ENCODE measurements around the gene AIP.
"Not testable (repeated sequence)": the region's sequence is repeated elsewhere in the genome, so short reads cannot be mapped to it uniquely, and the experiment has no call there.

The AIP gene

GRCh38 chr11:67483831-67484665 lies 1.2 kb downstream of the AIP start:
- Histone ChIP-seq H3K9ac (ENCODE audit: low read length) (peak overlapping the region; percentile 37), H3K27me3 (ENCODE audit: control insufficient read depth, insufficient read depth, low read length) (no peaks in the 10 kb centered on the region), H3K9me3 (ENCODE audit: control insufficient read depth, low read length) (no peaks in the 10 kb centered on the region), H3K36me3 (ENCODE audit: control insufficient read depth, insufficient read depth, low read length) (no peaks in the 10 kb centered on the region), H3K4me1 (ENCODE audit: control insufficient read depth, insufficient read depth, low read length) (peaks cover 23% of the 10 kb centered on the region), H3K4me3 (ENCODE audit: low read length) (no peak overlapping the region)

- Histone ChIP-seq H3K4me3 (ENCODE audit: low read length) (no peak overlapping the region), H3K27me3 (ENCODE audit: control insufficient read depth, insufficient read depth, low read length) (no peaks in the 10 kb centered on the region), H3K36me3 (ENCODE audit: control insufficient read depth, insufficient read depth, low read length) (no peaks in the 10 kb centered on the region), H3K4me1 (ENCODE audit: control insufficient read depth, insufficient read depth, low read length) (peaks cover 23% of the 10 kb centered on the region), H3K9me3 (ENCODE audit: control insufficient read depth, low read length) (no peaks in the 10 kb centered on the region), H3K9ac (ENCODE audit: low read length) (peak overlapping the region; percentile 37)
Observed at GRCh38 chr11:67484847-67485311, 2.1 kb downstream of the AIP start.

GRCh38 chr11:67485873-67486361 lies 3.1 kb downstream of the AIP start:
- not testable (repeated sequence) for H3K4me3 ChIP-seq (ENCODE audit: low read length); H3K9ac ChIP-seq (ENCODE audit: low read length); H3K27me3 ChIP-seq (ENCODE audit: control insufficient read depth, insufficient read depth, low read length); H3K36me3 ChIP-seq (ENCODE audit: control insufficient read depth, insufficient read depth, low read length); H3K9me3 ChIP-seq (ENCODE audit: control insufficient read depth, low read length)
- peaks cover 23% of the 10 kb centered on the region for H3K4me1 ChIP-seq (ENCODE audit: control insufficient read depth, insufficient read depth, low read length)

DNA sequence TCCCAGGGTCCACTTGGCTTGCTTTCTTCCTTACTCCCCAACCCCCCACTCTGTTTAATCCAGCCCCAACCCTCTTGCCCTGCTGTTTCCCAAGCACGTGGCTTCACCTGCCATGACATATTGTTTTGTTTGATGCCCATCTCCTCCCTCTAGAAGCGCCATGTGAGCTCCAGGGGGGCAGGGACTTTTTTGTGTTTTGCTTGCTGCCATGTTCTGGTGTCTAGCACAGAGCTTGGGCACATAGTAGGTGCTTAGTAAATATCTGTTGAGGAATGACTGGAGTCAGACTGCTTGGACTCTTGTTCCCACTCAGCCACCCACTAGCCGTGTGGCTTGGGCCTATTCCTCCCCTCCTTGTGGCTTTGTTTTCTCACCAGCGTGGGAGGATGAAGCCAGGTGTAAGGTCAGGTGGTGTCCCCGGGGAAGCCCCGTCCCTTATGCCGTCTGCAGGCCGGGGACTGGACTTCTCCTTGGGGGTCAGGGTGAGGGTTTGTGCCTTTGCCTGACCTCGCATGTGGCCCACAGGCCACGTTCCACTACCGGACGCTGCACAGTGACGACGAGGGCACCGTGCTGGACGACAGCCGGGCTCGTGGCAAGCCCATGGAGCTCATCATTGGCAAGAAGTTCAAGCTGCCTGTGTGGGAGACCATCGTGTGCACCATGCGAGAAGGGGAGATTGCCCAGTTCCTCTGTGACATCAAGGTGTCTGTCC lies 3.8 kb downstream of the AIP start:
- Histone ChIP-seq H3K9me3 (ENCODE audit: control insufficient read depth, low read length) (no peaks in the 10 kb centered on the region), H3K9ac (ENCODE audit: low read length) (no peak overlapping the region), H3K27me3 (ENCODE audit: control insufficient read depth, insufficient read depth, low read length) (no peaks in the 10 kb centered on the region), H3K4me3 (ENCODE audit: low read length) (no peak overlapping the region), H3K4me1 (ENCODE audit: control insufficient read depth, insufficient read depth, low read length) (peaks cover 23% of the 10 kb centered on the region), H3K36me3 (ENCODE audit: control insufficient read depth, insufficient read depth, low read length) (no peaks in the 10 kb centered on the region)

GRCh38 chr11:67489203-67489884 lies 6.5 kb downstream of the AIP start:
- H3K9ac ChIP-seq (ENCODE audit: low read length) = no peak overlapping the region
- H3K27me3 ChIP-seq (ENCODE audit: control insufficient read depth, insufficient read depth, low read length) = no peaks in the 10 kb centered on the region
- H3K4me1 ChIP-seq (ENCODE audit: control insufficient read depth, insufficient read depth, low read length) = peaks cover 11% of the 10 kb centered on the region
- H3K4me3 ChIP-seq (ENCODE audit: low read length) = no peak overlapping the region
- no peaks in the 10 kb centered on the region for H3K36me3 ChIP-seq (ENCODE audit: control insufficient read depth, insufficient read depth, low read length)
- no peaks in the 10 kb centered on the region for H3K9me3 ChIP-seq (ENCODE audit: control insufficient read depth, low read length)

DNA sequence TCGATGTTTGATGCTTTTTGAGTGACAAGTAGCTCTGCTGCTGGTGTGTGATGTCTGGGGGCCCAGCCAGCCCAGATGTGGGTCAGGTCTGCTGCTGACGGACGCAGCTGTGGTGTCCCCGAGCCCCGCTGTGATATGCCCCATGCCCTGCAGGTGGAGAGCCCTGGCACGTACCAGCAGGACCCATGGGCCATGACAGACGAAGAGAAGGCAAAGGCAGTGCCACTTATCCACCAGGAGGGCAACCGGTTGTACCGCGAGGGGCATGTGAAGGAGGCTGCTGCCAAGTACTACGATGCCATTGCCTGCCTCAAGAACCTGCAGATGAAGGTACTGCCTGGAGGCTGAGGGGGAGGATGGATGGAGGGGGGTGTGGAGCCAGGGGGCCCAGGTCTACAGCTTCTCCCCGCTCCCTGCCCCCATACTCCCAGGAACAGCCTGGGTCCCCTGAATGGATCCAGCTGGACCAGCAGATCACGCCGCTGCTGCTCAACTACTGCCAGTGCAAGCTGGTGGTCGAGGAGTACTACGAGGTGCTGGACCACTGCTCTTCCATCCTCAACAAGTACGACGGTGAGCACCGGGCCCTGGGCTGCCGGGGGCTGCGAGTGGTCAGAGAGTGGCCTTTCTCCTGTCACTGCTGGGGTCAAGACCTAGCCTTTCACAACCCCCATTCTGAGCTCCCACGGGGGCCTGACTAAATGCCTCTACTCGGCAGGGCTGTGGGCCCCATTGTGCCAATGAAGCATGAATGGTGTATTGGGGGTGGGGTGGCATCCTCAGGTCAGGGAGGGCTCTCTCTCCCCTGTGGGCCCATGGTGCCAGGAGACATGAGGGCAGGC lies 7.3 kb downstream of the AIP start:
- no peaks in the 10 kb centered on the region for H3K27me3 ChIP-seq (ENCODE audit: control insufficient read depth, insufficient read depth, low read length)
- no peaks in the 10 kb centered on the region for H3K9me3 ChIP-seq (ENCODE audit: control insufficient read depth, low read length)
- no peaks in the 10 kb centered on the region for H3K36me3 ChIP-seq (ENCODE audit: control insufficient read depth, insufficient read depth, low read length)
- H3K4me3 ChIP-seq (ENCODE audit: low read length) = no peak overlapping the region
- H3K4me1 ChIP-seq (ENCODE audit: control insufficient read depth, insufficient read depth, low read length) = peaks cover 6% of the 10 kb centered on the region
- H3K9ac ChIP-seq (ENCODE audit: low read length) = no peak overlapping the region

DNA sequence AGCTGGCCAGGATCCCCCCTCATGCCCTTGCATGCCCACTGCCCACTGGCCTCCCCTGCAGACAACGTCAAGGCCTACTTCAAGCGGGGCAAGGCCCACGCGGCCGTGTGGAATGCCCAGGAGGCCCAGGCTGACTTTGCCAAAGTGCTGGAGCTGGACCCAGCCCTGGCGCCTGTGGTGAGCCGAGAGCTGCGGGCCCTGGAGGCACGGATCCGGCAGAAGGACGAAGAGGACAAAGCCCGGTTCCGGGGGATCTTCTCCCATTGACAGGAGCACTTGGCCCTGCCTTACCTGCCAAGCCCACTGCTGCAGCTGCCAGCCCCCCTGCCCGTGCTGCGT lies 7.9 kb downstream of the AIP start:
- no peaks in the 10 kb centered on the region for H3K36me3 ChIP-seq (ENCODE audit: control insufficient read depth, insufficient read depth, low read length)

DNA sequence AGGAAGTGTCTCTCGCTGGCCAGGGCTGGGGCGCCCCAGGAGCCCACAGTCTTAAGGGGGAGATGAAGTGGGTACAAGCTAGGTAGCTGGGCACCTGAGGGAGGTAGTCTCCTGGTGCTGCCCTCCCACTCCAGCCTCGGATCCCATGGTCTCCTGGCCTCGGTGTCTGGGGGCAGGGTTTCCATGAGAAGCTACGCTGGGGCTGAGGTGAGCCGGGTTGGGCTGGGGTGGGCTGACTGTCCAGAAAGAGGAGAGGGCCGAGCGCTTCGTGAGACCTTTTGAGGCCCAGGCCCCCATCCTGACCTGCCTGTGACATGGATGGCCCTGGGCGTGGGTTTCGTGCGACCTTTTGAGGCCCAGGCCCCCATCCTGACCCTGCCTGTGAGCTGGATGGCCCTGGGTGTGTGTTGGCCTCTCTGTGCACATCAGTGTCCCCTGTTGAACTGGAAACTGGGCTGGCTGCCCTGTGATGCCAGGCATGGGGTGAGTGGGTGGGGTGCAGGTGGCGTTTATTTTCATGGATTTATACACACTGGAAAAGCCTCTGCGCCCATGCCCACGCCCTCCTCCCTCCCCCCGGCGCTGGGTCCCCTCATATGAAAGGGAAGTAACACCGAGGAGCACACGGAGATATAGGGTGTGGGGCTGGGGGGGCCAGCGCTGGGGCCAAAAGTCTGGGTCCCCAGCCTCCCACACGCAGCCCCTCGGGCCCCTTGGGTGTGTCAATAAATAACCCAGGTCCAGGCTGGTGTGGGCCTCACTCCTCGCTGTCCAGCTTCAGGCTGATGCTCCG lies 8.6 kb downstream of the AIP start:
- H3K9me3 ChIP-seq (ENCODE audit: control insufficient read depth, low read length) = no peaks in the 10 kb centered on the region
- no peaks in the 10 kb centered on the region for H3K36me3 ChIP-seq (ENCODE audit: control insufficient read depth, insufficient read depth, low read length)
- H3K27me3 ChIP-seq (ENCODE audit: control insufficient read depth, insufficient read depth, low read length) = no peaks in the 10 kb centered on the region

More for the DNA sequence above, 7.9 kb downstream of the AIP start:
- no peaks in the 10 kb centered on the region for H3K27me3 ChIP-seq (ENCODE audit: control insufficient read depth, insufficient read depth, low read length)
- H3K4me1 ChIP-seq (ENCODE audit: control insufficient read depth, insufficient read depth, low read length) = peaks cover 6% of the 10 kb centered on the region
- no peak overlapping the region for H3K4me3 ChIP-seq (ENCODE audit: low read length)
- no peaks in the 10 kb centered on the region for H3K9me3 ChIP-seq (ENCODE audit: control insufficient read depth, low read length)
- H3K9ac ChIP-seq (ENCODE audit: low read length) = no peak overlapping the region

GRCh38 chr11:67492069-67492727 lies 9.4 kb downstream of the AIP start:
- no peaks in the 10 kb centered on the region for H3K9me3 ChIP-seq (ENCODE audit: control insufficient read depth, low read length)
- H3K9ac ChIP-seq (ENCODE audit: low read length) = no peak overlapping the region
- no peaks in the 10 kb centered on the region for H3K4me1 ChIP-seq (ENCODE audit: control insufficient read depth, insufficient read depth, low read length)
- no peaks in the 10 kb centered on the region for H3K27me3 ChIP-seq (ENCODE audit: control insufficient read depth, insufficient read depth, low read length)
- H3K4me3 ChIP-seq (ENCODE audit: low read length) = no peak overlapping the region
- no peaks in the 10 kb centered on the region for H3K36me3 ChIP-seq (ENCODE audit: control insufficient read depth, insufficient read depth, low read length)

More for the DNA sequence above, 8.6 kb downstream of the AIP start:
- Histone ChIP-seq H3K4me1 (ENCODE audit: control insufficient read depth, insufficient read depth, low read length) (peaks cover under 1% of the 10 kb centered on the region), H3K4me3 (ENCODE audit: low read length) (no peak overlapping the region), H3K9ac (ENCODE audit: low read length) (no peak overlapping the region)

DNA sequence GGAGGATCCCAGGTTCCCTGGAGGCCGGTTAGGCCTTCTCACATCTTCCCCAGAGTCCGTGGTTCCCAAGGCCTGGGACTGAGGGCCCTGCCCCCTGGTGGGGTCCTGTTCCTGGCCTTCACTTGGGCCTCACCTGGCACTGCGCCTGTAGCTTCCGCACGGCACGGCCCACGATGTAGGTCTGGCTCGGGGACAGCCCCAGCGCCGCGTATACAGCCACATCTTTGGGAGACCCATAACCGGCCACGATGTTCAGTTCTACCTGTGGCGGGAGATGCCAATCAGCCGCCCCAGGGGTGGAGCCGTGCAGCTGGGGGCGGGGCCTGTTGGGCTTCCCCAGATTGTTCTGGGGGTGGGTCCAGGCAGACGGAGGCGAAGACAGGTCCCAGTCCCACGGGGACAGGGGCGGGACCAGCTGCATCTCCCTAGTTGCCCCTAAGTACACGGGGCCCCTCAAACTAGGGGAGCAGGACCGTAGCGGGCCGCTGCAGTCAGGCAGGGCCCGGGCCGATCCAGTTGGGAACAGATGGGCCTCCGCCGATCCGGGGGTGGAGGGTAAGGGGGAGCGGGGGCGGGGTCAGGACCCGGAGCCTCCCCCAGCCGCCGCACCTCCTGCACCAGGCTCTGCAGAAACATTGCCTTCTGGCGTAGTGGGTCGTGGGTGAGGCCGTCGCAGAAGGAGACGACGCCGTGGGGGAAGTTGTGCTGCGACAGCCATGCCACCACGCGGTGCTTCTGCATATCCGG lies 10.1 kb downstream of the AIP start:
- H3K36me3 ChIP-seq (ENCODE audit: control insufficient read depth, insufficient read depth, low read length) = no peaks in the 10 kb centered on the region
- no peak overlapping the region for H3K9ac ChIP-seq (ENCODE audit: low read length)
- H3K9me3 ChIP-seq (ENCODE audit: control insufficient read depth, low read length) = no peaks in the 10 kb centered on the region
- no peak overlapping the region for H3K4me3 ChIP-seq (ENCODE audit: low read length)
- no peaks in the 10 kb centered on the region for H3K4me1 ChIP-seq (ENCODE audit: control insufficient read depth, insufficient read depth, low read length)
- no peaks in the 10 kb centered on the region for H3K27me3 ChIP-seq (ENCODE audit: control insufficient read depth, insufficient read depth, low read length)

Data from mucosa of stomach (tissue), 1 donor.